ENCODE data around the gene PEAK1. TPM values are rescaled to one million over a fixed set of nuclear protein-coding genes. Genes with fewer than 3 reads are reported as not detected.

PEAK1 gene
- total and polyA plus RNA-seq, 7 donors, result 4.0 to 32.1 (median 25.3) TPM

DNA sequence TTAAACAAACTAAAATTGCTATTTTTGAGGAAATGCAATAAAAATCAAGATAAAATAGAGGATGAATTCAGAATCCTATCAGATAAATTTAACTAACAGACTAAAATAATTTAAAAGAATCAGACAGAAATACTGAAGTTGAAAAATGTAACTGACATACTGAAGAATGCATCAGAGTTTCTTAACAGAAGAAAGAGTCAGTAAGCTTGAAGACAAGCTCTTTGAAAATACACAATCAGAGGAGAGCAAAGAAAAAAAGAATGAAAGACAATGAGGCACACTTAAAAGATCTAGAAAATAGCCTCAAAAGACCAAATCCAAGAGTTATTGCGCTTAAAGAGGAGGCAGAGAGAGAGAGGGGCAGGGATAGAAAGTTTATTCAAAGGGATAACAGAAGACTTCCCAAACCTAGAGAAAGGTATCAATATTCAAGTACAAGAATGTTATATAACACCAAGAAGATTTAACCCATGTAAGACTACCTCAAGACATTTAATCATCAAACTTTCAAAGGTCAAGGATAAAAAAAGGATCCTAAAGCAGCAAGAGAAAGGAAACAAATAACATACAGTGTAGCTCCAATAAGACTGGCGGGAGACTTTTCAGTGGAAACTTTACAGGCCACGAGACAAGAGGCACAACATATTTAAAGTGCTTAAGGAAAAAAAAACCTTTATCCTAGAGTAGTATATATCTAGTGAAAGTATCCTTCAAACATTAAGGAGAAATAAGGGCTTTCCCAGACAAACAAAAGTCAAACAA, 24.7 kb downstream of the PEAK1 start:
- Histone ChIP-seq H3K4me3 (no peak overlapping the region), H3K9me3 (peaks cover 33% of the 10 kb centered on the region), H3K27me3 (ENCODE audit: insufficient read depth in 3 of 3, low read length in 2 of 3) (no peaks in the 10 kb centered on the region), H3K4me1 (peaks cover 5% of the 10 kb centered on the region), H3K36me3 (ENCODE audit: insufficient read depth in 1 of 2, low read depth in 1 of 2) (no peaks in the 10 kb centered on the region), H3K27ac (no peak overlapping the region)
- 94 to 99% (median 97%) methylated on average over 3 of the region's 3 CpGs for WGBS, 3 donors
- TF ChIP-seq, protein P1, sequence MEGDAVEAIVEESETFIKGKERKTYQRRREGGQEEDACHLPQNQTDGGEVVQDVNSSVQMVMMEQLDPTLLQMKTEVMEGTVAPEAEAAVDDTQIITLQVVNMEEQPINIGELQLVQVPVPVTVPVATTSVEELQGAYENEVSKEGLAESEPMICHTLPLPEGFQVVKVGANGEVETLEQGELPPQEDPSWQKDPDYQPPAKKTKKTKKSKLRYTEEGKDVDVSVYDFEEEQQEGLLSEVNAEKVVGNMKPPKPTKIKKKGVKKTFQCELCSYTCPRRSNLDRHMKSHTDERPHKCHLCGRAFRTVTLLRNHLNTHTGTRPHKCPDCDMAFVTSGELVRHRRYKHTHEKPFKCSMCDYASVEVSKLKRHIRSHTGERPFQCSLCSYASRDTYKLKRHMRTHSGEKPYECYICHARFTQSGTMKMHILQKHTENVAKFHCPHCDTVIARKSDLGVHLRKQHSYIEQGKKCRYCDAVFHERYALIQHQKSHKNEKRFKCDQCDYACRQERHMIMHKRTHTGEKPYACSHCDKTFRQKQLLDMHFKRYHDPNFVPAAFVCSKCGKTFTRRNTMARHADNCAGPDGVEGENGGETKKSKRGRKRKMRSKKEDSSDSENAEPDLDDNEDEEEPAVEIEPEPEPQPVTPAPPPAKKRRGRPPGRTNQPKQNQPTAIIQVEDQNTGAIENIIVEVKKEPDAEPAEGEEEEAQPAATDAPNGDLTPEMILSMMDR (IDR thresholded peaks at IDR 0.05), result no peak
- intact Hi-C loops (cut with DNase I), result no loop called here
- ATAC-seq (no peak), DNase-seq (no peak)

DNA sequence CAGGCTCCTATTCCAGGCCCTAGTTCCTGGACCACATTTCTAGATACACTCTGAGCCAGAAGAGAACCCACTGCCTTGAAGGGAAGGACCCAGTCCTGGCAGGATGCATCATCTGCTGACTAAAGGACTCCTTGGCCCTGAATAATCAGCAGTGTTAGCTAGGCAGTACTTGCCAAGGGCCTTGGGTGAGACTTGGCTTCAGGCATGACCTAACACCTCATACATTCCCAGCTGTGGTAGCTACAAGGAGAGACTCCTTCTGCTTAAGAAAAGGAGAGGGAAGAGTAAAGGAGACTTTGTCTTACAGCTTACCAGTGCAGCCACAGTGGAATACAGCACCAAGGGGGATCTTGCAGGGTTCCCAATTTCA, 26.4 kb downstream of the PEAK1 start:
- no peaks in the 10 kb centered on the region for H3K36me3 ChIP-seq (ENCODE audit: insufficient read depth in 1 of 2, low read depth in 1 of 2)
- ATAC-seq (no peak), DNase-seq (no peak)
- no peak overlapping the region for H3K4me3 ChIP-seq
- TF ChIP-seq, protein P1 (IDR thresholded peaks at IDR 0.05), result no peak
- H3K9me3 ChIP-seq, result peaks cover 16% of the 10 kb centered on the region
- H3K27me3 ChIP-seq (ENCODE audit: insufficient read depth in 3 of 3, low read length in 2 of 3), result no peaks in the 10 kb centered on the region
- H3K4me1 ChIP-seq, result peaks cover 11% of the 10 kb centered on the region
- intact Hi-C loops (cut with DNase I), result no loop called here
- no peak overlapping the region for H3K27ac ChIP-seq

DNA sequence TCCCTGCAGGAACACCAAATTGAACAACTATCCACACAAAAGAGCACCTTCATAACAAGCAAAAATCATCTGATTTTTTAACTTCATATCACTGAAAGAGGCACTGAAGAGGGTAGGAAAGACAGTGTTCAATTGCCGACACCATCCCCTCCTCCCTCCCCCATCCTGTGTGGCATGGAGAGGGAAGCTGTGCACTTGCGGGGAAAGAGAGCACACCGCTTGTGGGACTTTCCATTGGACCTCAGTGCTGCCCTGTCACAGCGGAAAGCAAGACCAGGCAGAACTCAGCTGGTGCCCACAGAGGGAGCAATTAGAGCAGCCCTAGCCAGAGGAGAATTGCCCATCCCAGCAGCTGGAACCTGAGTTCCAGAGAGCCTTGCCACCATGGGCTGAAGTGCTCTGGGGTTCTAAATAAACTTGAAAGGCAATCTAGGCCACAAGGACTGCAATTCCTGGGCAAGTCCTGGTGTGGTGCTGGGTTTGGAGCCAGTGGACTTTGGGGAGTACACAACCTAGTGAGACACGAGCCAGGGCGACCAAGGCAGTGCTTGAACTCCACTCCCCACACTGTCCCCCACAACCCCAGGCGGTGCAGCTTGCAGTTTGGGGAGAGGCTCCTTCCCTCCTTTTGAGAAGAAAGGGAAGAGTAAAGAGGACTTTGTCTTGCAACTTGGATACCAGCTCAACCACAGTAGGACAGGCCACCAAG, 27.0 kb downstream of the PEAK1 start:
- Histone ChIP-seq H3K4me1 (peaks cover 11% of the 10 kb centered on the region), H3K36me3 (ENCODE audit: insufficient read depth in 1 of 2, low read depth in 1 of 2) (no peaks in the 10 kb centered on the region), H3K27me3 (ENCODE audit: insufficient read depth in 3 of 3, low read length in 2 of 3) (no peaks in the 10 kb centered on the region), H3K4me3 (no peak overlapping the region), H3K9me3 (peaks cover 10% of the 10 kb centered on the region), H3K27ac (no peak overlapping the region)
- DNase-seq (no peak), ATAC-seq (no peak)
- intact Hi-C loops (cut with DNase I), result no loop called here
- WGBS, 3 donors, result 97 to 100% (median 97%) methylated on average over 7 of the region's 7 CpGs
- TF ChIP-seq, protein P1 (IDR thresholded peaks at IDR 0.05), result no peak

DNA sequence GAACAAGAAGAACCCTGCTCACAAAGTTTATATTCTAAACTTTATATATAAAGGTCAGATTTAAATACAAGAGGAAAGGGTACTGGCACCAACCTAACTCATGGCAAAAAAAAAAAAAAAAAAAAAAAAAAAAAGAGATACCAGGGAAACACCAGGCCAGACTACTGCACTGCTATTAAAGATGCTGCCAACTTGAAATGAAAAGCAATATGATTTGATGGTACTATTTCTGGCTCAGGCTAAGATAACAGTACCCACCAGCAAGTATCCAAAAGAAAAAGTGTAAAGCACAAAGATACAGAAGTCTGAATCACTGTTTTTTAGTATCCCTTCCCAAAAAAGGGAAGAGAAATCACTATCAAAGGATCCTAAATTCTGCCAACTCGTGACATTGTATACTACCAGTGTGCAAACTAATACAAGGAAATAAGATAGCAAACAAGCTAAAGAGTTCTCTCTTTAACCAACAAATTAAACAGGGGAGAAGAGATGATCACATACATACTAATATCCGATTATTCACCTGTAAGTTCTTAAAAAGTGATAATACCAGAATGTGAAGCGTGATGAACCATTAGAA, 28.4 kb downstream of the PEAK1 start:
- H3K9me3 ChIP-seq, result peaks cover 10% of the 10 kb centered on the region
- H3K4me1 ChIP-seq, result peaks cover 24% of the 10 kb centered on the region
- WGBS, 3 donors, result 81 to 90% (median 82%) methylated on average over 3 of the region's 3 CpGs
- H3K36me3 ChIP-seq (ENCODE audit: insufficient read depth in 1 of 2, low read depth in 1 of 2), result no peaks in the 10 kb centered on the region
- H3K27ac ChIP-seq, result no peak overlapping the region
- no peak for DNase-seq
- TF ChIP-seq, protein P1 (IDR thresholded peaks at IDR 0.05), result no peak
- no peak overlapping the region for H3K4me3 ChIP-seq
- H3K27me3 ChIP-seq (ENCODE audit: insufficient read depth in 3 of 3, low read length in 2 of 3), result no peaks in the 10 kb centered on the region
- intact Hi-C loops (cut with DNase I), result no loop called here
- ATAC-seq, result no peak
